Neural cell (in vitro differentiated cells): ENCODE measurements around the gene FBXO30.

Experiments used
- CTCF ChIP-seq: fragments of 450-650 bp; IDR thresholded peaks from 2 replicates; pipeline ENCODE4 v1.5.1; 2014; ENCODE audit warnings: antibody characterized with exemption, mild to moderate bottlenecking, moderate library complexity; ENCODE audit not compliant: poor library complexity, severe bottlenecking
- EP300 ChIP-seq: fragments of 450-650 bp; conservative IDR thresholded peaks from 2 replicates; pipeline ENCODE4 v1.6.1; 2014; ENCODE audit warnings: antibody characterized with exemption, mild to moderate bottlenecking, moderate library complexity; ENCODE audit not compliant: poor library complexity, severe bottlenecking
- RAD21 ChIP-seq: fragments of 450-650 bp; conservative IDR thresholded peaks from 2 replicates; pipeline ENCODE4 v1.6.1; 2014; ENCODE audit warnings: antibody characterized with exemption, mild to moderate bottlenecking, moderate library complexity
- SMC3 ChIP-seq: fragments of 450-650 bp; conservative IDR thresholded peaks from 2 replicates; pipeline ENCODE4 v1.6.1; 2014; ENCODE audit warnings: antibody characterized with exemption, mild to moderate bottlenecking, moderate library complexity; ENCODE audit not compliant: poor library complexity

DNA sequence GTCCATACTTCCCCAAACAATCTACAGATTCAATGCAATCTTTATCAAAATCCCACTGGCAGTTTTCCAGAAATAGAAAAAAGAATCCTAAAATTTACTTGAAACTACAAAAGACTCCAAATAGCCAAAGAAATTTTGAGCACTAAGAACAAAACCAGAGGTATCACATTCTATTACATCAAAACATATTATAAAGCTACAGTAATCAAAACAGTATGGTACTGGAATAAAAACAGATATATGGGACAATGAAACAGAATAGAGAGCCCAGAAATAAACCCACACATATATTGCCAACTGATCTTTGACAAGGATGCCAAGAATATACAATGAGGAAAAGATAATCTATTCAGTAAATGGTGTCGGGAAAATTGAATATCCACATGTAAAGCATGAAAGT is 46.0 kb upstream of the FBXO30 start:
- no peak for TF ChIP-seq SMC3
- TF ChIP-seq CTCF, result no peak
- no peak for TF ChIP-seq EP300
- TF ChIP-seq RAD21, result no peak
